Body of pancreas (tissue), 4 donors: Measurements from ENCODE around the gene TIGD2. TPM values are rescaled to one million over a fixed set of nuclear protein-coding genes. Genes with fewer than 3 reads are reported as not detected.

Source experiments
- ATAC-seq: fragments of 150-250 bp; one replicate; pipeline ENCODE4 v1.9.1; 2016
- DNase-seq, 4 donors: peaks; one replicate each; pipeline ENCODE4 v3.0.0-alpha.2; 2019
- H3K27ac ChIP-seq, 4 donors: fragments of 200-600 bp; sonication (generic); 1 replicate in 3 of 4; 2 replicates in 1 of 4; pipeline versions ENCODE4 v1.5.1 to v1.6.1; 2016 to 2019; ENCODE audit warnings: mild to moderate bottlenecking in 1 of 4, mixed read lengths in 1 of 4, moderate library complexity in 1 of 4
- H3K27me3 ChIP-seq, 2 donors: fragments of 200-600 bp; sonication (generic); one replicate each; pipeline ENCODE4 v1.6.0; 2016; ENCODE audit warnings: mild to moderate bottlenecking in 1 of 2
- H3K36me3 ChIP-seq, 2 donors: fragments of 200-600 bp; sonication (generic); replicated peaks in 1 of 2; 2 replicates each; pipeline ENCODE4 v1.5.1; 2016; ENCODE audit warnings: low read depth in 2 of 2; ENCODE audit not compliant: insufficient read depth in 1 of 2
- H3K4me1 ChIP-seq: fragments of 200-600 bp; sonication (generic); one replicate; pipeline ENCODE4 v1.6.0; 2016
- H3K4me3 ChIP-seq, 2 donors: fragments of 200-600 bp; sonication (generic); 1 replicate in 1 of 2; 2 replicates in 1 of 2; pipeline ENCODE4 v1.5.1; 2016 to 2019
- H3K9me3 ChIP-seq, 3 donors: fragments of 200-600 bp; sonication (generic); 1 replicate in 2 of 3; 2 replicates in 1 of 3; pipeline ENCODE4 v1.5.1; 2016
- POLR2A ChIP-seq, 3 donors: fragments of 450-650 bp; IDR thresholded peaks; one replicate each; pipeline ENCODE4 v1.6.1; 2016; ENCODE audit warnings: antibody characterized with exemption in 3 of 3, mild to moderate bottlenecking in 2 of 3
- WGBS, 2 donors: methylation state at CpG; one replicate each; pipeline ENCODE4 v1.1.5; 2017; 5-methylcytosine and 5-hydroxymethylcytosine counted together
- intact Hi-C: fragments of 100-400 bp; cut with DNase I; formaldehyde crosslinking; loops from one replicate; pipeline ENCODE4 v1.15.1; 2023
- total RNA-seq, 2 donors: library from RNA; depleted of rRNA; stranded (reverse); fragments of >200 nt; gene quantifications; one replicate each; pipeline ENCODE4 v1.1.0, GENCODE V29; 2016
- TF ChIP-seq, protein P1 (sequence below), 7 experiments: fragments of 450-650 bp in 4 of 7; fragments of 200-600 bp in 3 of 7; sonication (generic) in 3 of 7; IDR thresholded peaks; one replicate each; pipeline ENCODE4 v1.5.1; 2016 to 2019; ENCODE audit warnings: antibody characterized with exemption in 7 of 7

The TIGD2 gene
- total RNA-seq, 2 donors from 2014 or later, result 0.99 to 3.6 TPM

DNA sequence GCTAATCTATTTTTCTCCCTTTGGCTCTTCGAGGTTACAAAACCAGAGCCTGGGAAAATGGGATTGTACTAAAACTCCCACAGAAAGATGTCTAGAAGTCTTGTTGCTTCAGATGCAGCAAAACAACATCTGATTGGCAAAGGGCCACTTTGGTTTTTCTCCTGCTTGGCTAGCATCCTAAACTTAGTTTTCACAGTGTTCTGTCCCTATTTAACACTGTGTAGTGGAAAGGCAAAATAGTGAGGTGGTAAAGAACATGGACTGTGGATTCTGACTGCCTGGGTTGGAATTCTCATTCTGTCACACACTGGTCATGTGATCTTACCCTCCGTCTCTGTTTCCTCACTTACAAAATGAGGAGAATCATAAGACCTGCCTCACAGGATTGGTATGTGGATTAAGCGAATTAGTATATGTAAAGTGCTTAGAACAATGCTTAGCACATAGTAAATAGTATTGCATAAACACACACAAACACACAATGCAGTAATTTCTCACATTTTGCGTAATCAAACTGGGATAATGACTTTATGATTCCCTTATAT is 23.5 kb downstream of the TIGD2 start:
- intact Hi-C loops, result no loop called here
- ATAC-seq (no peak), DNase-seq (no peak)
- TF ChIP-seq POLR2A (IDR thresholded peaks at IDR 0.05), result no peak
- TF ChIP-seq, protein P1, sequence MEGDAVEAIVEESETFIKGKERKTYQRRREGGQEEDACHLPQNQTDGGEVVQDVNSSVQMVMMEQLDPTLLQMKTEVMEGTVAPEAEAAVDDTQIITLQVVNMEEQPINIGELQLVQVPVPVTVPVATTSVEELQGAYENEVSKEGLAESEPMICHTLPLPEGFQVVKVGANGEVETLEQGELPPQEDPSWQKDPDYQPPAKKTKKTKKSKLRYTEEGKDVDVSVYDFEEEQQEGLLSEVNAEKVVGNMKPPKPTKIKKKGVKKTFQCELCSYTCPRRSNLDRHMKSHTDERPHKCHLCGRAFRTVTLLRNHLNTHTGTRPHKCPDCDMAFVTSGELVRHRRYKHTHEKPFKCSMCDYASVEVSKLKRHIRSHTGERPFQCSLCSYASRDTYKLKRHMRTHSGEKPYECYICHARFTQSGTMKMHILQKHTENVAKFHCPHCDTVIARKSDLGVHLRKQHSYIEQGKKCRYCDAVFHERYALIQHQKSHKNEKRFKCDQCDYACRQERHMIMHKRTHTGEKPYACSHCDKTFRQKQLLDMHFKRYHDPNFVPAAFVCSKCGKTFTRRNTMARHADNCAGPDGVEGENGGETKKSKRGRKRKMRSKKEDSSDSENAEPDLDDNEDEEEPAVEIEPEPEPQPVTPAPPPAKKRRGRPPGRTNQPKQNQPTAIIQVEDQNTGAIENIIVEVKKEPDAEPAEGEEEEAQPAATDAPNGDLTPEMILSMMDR (IDR thresholded peaks at IDR 0.05), result no peak
- no peaks in the 10 kb centered on the region for H3K9me3 ChIP-seq
- H3K36me3 ChIP-seq, result no peaks in the 10 kb centered on the region
- H3K27me3 ChIP-seq, result no peaks in the 10 kb centered on the region
- no peaks in the 10 kb centered on the region for H3K4me1 ChIP-seq
- H3K27ac ChIP-seq, result no peak overlapping the region
- 69 to 79% methylated on average over 4 of the region's 4 CpGs for WGBS, 2 donors
- H3K4me3 ChIP-seq, result no peak overlapping the region

DNA sequence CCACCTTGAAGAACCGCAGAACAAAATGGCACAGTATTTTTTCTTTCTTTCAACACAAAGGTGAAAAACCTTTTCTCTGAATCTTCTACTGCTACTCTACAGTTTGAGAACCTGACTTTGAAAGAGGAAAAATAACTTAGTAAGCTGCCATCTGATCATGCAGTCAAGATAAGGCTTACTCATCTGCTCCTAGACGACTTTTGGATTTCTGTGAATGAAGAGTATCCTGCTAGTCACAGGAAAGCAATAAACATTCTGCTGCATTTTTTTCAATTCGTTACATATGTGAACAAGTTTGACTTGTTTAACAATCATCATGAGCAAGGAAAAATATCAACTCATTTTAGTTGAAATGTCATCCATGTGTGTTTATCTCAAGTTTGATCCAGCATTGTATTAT is 25.2 kb downstream of the TIGD2 start:
- H3K27ac ChIP-seq, result no peak overlapping the region
- no peaks in the 10 kb centered on the region for H3K36me3 ChIP-seq
- no peak for TF ChIP-seq POLR2A (IDR thresholded peaks at IDR 0.05)
- TF ChIP-seq, protein P1 (IDR thresholded peaks at IDR 0.05), result no peak
- H3K27me3 ChIP-seq, result no peaks in the 10 kb centered on the region
- DNase-seq, result no peak
- intact Hi-C loops, result no loop called here
- H3K4me3 ChIP-seq, result no peak overlapping the region
- H3K9me3 ChIP-seq, result no peaks in the 10 kb centered on the region
- 67 to 68% methylated on average over 3 of the region's 3 CpGs for WGBS, 2 donors
- no peaks in the 10 kb centered on the region for H3K4me1 ChIP-seq
- ATAC-seq, result no peak

DNA sequence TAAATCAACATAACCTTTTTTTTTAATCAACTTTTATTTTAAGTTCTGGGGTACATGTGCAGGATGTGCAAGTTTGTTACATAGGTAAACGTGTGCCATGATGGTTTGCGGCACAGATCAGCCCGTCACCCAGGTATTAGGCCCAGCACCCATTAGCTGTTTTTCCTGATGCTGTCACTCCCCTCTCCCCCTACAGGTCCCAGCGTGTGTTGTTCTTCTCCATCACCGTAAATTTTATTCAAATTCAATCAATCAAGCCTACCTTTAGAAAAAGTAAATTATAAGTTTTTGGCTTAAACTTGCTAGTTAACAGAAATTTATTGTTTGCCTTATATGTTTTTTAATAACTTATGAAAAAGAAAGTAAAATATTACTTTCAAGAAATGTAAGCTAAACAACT is 25.9 kb downstream of the TIGD2 start:
- H3K27ac ChIP-seq, result no peak overlapping the region
- H3K4me1 ChIP-seq, result no peaks in the 10 kb centered on the region
- H3K36me3 ChIP-seq, result no peaks in the 10 kb centered on the region
- no peaks in the 10 kb centered on the region for H3K27me3 ChIP-seq
- intact Hi-C loops, result no loop called here
- DNase-seq (no peak), ATAC-seq (no peak)
- no peak for TF ChIP-seq POLR2A (IDR thresholded peaks at IDR 0.05)
- TF ChIP-seq, protein P1 (IDR thresholded peaks at IDR 0.05), result no peak
- 92 to 93% methylated on average over 5 of the region's 5 CpGs for WGBS, 2 donors
- H3K9me3 ChIP-seq, result no peaks in the 10 kb centered on the region
- no peak overlapping the region for H3K4me3 ChIP-seq

DNA sequence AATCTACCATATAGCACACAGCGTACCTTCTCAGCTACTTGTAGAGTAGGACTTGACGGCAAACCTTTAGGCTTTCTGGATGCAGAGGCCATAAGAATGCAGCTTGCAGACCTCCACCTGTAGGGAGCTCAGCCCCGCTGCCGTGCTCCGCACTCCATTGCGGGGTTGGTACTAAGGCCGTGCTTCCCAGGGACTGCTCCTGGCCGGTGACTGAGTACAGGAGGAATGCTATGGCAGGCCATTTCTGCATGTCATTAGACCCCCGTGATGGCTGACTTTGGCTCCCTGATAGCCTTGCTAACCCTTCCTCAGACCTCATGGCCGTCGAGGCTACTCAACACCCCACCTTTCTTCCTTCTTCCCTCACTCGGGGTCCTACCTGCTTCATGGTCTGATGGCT is 26.4 kb downstream of the TIGD2 start:
- intact Hi-C loops, result no loop called here
- ATAC-seq (no peak), DNase-seq (no peak)
- 94% methylated on average over 12 of the region's 12 CpGs for WGBS, 2 donors
- no peak for TF ChIP-seq POLR2A (IDR thresholded peaks at IDR 0.05)
- TF ChIP-seq, protein P1 (IDR thresholded peaks at IDR 0.05), result no peak
- Histone ChIP-seq H3K9me3 (no peaks in the 10 kb centered on the region), H3K27me3 (no peaks in the 10 kb centered on the region), H3K36me3 (no peaks in the 10 kb centered on the region), H3K4me3 (no peak overlapping the region), H3K4me1 (no peaks in the 10 kb centered on the region), H3K27ac (no peak overlapping the region)

DNA sequence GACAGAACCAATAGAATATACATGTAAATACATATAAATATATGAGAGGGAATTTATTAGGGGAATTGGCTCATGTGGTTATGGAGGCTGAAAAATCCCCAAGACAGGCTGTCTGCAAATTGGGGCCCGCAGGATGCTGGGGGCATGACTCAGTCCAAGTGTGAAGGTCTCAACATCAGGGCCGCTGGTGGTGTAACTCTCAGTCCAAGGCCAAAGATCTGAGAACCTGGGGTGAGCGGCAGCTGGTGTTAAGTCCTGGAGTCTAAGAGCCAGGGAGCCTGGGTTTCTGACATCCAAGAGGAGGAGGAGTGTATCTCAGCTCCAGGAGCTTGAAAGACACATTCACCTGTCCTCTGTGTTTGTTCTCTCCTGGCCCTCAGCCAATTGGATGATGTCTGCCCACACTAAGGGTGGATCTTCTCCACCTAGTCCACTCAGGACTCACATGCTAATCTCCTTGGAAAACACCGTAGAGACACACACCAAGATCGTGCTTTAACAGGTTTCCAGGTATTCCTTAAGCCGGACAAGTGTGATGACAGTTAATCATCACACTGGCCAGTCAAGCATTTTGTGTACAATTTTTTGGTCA is 28.9 kb downstream of the TIGD2 start:
- intact Hi-C loops, result no loop called here
- H3K36me3 ChIP-seq, result no peaks in the 10 kb centered on the region
- no peak overlapping the region for H3K4me3 ChIP-seq
- no peaks in the 10 kb centered on the region for H3K27me3 ChIP-seq
- no peaks in the 10 kb centered on the region for H3K9me3 ChIP-seq
- no peak overlapping the region for H3K27ac ChIP-seq
- no peaks in the 10 kb centered on the region for H3K4me1 ChIP-seq
- WGBS, 2 donors, result 82 to 90% methylated on average over 6 of the region's 6 CpGs
- ATAC-seq (no peak), DNase-seq (no peak)
- TF ChIP-seq POLR2A (IDR thresholded peaks at IDR 0.05), result no peak
- TF ChIP-seq, protein P1 (IDR thresholded peaks at IDR 0.05), result no peak
